ENCODE results near the gene BANF1.
A peak's percentile ranks its signal among the peaks of the same experiment; 100 is the strongest.
"Not testable (repeated sequence)": the region's sequence is repeated elsewhere in the genome, so short reads cannot be mapped to it uniquely, and the experiment has no call there.

BANF1 gene

DNA sequence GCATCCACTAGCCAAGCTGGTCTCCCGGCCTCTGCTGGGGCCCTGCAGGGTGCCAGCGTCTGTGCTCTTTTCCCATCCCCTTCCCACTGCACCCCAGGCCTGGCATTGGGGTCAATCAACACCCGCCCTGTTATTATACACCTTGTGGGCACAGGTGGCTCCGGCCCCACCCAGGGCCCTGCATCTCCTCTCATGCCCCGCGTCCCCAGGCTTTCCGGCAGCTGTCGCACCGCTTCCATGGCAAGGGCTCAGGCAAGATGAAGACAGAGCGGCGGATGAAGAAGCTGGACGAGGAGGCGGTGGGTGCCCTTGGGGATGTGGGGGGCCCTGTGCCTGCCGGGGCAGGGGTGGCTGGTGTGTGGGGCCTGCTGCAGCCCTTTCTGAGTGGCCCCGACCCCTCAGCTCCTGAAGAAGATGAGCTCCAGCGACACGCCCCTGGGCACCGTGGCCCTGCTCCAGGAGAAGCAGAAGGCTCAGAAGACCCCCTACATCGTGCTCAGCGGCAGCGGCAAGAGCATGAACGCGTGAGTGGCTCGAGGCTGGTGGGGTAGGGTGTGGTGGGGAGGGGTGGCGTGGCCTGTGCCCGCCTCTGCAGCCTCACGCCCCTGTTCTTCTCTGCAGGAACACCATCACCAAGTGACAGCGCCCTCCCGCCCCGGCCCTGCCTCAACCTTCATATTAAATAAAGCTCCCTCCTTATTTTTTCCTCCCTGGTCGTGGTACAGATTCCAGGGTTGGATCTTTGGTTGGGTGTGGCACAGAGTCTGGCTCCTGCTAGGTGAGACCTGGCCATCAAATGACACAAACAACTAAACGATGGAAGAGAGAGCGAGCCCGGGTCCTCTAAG, 23.7 kb upstream of the BANF1 start:
- DNase-seq = no peak

DNA sequence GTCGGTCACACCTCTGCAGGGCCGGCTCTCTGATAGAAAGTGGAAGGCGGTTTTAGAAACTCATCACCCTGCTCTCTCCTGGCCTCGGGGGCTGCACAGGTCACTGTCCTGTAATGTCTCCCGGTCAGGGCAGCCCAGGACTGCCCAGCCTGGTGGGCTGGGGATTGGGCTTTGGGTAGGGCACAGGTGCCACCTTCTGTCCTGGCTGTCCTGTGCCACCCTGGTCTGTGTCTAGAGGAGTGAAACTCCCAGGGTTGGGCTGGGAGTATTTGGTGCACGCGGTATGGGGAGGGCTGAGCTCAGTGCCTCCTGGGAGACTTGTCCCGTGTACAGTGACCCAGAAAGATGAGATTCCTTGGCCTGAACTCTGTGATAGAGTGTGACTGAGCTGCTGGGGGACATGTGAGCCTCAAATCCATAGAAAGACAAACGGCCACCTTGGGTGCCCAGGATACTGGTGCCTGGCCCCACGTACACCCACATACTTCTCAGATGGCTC, 23.0 kb upstream of the BANF1 start:
- no peak for DNase-seq

DNA sequence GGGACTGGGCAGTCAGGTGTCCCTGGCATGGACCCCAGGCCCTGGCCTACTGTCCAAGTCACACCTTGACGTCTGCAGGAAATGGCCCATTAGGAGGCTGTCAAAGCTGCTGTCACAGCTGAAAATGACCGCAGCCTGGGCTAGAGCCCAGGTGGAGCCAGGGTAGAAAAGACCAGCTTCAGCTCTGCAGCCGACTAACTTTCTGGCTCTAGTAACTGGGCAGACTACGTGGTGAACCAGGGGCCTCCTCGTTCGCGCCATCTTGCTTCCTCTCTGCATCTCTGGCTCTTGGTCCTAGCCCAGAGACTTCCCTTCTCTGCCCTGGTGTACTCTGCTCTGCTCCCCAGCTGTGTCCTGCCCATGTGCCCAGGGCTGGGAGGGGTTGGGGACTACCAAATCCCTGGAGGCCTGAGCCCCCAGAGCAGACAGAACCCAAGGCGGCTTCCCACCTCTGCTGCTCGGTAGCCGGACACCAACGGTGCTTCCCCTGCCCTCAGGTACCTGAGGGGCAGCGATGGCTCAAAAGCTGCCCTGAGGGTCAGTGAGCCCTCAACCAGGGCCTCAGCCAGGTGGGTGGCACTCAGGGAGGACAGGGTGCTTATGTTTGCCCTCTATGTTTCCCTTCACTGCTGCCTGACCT, 21.1 kb upstream of the BANF1 start:
- no peak for DNase-seq

DNA sequence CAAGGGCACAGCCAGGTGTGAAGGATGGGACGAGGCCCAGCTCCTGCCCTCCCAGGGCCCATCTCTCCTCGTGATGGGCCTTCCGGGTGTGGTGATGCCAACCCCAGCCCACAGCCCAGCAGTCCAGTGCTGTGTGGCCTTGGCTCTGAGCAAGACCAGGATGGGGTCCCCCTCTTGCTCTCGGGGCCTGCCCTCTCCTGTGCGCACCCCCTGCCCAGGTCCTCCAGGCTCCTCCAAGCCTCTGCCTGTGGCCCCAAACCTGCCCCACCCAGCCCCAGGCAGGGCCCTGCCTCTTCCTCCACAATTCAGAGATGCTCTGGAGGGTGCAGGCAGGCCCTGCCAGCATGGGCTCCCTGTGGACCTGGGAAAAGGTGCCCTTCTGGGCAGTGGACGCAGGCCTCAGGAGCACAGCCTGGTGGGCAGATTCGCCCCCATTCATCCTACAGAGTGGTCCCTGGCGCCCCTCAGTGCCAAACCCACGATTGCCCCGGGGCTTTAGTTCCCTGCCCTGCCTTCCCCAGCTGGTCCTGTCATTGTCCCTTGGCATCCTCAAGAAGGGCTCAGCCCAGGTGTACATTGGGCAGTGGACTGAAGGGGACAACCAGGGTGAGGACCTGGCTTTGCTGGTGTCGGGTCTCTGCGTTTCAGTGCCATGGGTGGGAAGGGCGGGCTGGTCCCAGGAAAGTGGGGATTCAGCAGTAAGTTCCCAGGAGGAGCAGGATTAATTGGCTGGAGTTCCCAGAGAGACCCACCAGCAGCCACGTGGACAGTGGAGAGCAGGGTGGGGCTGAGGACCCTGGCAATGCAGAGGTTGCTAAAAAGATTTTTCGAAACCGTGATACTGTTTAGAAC, 20.1 kb upstream of the BANF1 start:
- DNase-seq = no peak

DNA sequence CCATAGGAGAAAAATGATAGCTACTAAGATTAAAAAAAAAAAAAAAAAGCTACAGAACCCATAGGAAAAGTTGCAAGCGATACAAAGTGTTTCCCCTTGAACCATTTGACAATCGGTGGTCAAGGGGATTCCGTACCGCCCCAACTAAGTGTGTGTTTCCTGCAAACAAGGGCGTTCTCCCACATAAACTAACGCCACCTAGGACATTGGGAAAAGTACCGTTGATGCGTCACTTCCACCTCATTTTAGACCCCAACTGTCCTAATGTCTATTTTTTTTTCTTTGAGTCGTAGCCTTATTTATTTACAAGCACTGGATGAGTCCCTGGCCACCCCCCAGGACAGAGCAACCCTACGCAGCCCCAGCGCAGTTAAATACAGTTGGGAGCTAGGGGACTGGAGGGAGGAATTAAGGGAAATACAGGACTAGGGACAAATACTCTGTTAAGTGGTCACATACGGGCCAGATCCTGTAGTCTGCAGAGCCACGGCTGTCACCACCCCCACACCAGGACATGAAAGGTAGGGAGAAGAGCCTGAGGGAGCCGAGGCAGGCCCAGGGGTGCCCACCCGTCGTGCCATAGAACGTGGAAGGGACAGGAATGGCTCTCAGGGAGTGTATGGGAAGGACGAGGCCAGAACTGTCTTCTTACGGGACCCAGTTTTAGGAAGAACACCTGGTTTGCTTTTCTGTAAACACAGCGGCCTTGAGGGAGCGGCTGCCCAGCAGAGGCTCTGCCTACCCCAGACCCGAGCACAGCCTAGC, 19.3 kb upstream of the BANF1 start:
- no peak for DNase-seq

DNA sequence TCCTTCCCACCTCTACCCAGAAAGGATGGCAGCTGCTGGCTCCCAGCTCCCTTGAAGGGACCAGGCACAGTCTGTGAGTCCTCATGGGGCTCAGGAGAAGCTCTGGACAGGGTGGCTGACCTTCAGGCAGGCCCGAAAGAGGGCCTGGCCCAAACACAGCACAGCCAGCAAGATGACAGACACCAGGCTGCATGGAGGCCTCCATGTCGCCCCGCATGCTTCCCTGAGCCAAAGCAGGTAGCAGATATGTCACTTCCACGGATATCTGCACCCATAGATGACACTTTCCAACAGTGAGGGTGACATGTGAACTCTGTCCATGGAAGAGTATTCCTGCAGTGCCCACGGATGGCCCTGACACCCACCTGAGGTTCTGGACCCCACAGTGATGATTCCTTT, 18.7 kb upstream of the BANF1 start:
- DNase-seq = no peak

DNA sequence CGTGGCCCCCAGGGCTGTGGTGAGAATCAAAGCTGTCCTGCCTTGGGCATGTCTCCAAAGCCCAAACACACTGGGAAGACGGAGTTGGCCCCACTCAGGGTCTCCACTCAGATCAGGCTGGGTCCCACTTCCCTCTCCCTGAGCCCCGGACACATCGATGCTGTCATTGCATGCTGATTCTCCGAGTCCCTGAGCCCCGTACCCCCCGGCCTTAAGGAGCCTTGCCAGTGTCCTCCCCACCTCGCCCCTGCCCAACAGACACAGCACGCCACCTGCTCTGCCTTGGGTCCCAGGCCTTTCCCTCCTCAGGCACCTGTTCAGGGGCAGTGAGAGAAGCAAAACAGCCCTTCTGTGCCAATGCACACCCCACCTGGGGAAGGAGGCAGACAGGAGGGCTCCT, 15.0 kb upstream of the BANF1 start:
- no peak for DNase-seq

DNA sequence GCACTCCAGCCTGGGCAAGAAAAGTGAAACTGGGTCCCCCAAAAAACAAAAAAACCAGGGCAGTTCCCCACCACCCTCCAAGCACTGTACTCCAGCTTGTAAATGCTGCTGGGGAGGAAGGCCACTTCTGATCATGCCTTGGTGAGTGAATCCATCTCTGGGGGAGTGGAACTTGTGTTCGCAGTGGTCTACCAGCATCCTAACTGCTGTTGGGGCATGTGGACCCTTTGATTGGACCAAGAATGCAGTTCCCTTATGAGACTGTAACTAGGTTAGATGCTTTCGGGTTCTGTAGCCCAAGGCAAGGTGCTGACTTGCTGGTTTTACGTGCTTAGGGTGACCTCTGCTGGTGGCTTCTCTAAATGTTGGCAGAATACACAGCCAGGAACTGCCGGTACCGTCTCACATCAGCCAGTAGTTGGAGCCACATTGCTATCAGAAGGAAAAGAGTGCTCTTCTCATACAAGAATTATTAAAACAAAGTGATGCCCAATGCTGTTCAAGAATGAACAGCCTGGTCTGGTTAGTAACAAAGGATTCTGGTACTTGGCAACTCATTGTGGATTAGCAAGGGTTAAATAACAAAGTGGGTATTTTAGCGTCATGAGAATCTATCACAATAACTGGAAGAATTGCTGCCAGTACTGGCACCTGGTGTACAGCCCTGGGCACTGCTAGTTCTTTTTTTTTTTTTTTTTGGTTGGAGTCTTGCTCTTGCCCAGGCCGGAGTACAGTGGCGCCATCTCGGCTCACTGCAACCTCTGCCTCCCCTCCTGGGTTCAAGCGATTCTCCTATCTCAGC, 13.3 kb upstream of the BANF1 start:
- peak; percentile 81 for DNase-seq

DNA sequence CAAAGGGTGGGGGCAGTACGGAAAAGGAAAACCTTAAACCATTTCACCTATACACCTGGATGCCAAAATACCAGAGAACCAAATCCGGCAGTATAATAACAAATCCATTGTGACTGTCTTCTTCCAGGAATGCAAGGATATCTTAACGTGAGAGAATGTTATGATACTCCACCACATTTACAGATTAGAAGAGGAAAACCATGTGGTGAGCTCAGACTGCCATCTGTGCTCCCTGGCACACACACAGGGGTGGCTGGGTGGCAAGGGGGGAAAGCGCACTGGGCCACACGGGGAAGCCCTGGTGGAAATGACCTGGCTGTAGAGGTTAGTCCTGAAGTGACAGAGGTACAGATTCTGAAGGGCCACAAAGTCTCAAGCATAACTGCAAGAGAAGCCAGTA, 10.2 kb upstream of the BANF1 start:
- DNase-seq = no peak

DNA sequence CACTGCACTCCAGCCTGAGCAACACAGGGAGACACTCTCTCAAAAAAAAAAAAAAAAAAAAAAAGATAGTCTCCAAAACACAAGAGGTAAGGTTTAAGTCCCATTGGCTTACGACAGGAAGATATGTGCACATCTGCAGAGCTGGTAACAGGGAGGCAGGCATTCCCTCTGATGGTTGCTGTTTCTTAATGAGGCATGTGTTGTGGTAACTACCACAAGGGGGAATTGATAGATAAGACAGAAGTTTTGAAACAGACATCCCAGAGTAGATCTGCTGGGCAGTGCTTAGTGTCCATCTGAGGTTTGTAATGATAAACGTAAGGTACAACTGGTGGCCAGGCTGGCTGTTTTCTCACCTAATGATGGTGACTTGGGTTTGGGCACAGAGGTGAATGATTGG, 5.0 kb upstream of the BANF1 start:
- DNase-seq = no peak

DNA sequence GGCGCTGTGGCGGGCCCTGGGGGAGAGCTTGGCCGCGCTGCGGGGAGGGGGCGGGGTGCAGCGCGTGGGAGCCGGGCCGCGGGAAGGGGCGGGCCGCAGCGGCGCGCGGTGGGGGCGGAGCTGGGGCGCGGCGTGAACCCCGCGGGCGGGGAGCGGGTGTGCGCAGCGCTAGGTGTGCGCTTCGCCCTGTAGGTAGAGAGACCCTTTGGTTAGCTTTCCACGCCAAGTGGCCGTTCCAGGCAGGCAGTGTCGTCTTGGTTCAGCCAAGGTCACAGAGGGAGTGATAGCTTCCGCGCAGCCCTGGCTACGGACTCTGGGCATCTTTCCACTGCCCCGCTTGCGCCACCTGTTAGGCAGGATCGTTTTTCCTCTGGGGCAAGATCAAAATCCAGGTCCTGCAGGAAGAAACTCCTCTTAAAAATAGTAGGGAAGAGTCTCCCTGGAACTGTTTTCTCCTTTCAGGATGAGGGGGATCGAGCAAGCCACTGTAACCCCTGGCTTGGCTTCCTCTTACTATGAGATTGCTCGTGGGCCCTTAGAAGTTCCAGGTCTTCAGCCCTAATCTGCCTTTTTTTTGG, 434 bp downstream of the BANF1 start:
- no peak for DNase-seq

DNA sequence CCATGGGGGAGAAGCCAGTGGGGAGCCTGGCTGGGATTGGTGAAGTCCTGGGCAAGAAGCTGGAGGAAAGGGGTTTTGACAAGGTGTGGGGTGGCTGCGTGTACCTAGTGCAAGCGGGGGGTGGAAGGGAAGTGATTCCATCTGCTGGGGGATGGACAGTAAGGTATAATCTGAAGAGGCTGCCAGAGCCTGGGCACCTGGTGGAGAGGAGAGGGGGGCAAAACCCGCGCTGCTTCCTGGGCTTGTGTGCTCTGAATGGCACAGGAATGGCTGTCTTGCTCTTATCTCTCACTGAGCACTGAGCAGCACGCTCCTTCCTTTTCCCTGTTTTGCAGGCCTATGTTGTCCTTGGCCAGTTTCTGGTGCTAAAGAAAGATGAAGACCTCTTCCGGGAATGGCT, 988 bp downstream of the BANF1 start:
- DNase-seq = no peak

DNA sequence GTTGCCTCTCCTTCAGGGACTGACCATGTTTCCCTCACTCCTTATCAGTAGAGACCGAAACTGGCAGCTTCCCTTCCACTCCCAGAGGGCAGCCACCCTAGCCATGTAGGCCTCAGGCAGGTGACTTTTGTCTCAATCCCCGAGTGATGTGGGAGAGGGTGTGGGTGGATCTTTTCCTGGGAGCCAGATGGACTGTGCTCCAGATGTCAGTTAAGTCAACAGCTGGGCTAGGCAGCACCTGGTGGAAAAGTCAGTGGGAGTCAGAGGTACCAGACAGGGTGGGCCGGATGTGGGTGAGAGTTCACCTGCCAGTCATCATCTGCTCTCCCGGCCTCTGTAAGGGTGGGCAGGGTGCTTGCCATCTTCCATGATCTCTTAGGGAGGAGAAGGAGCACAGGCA, 1.9 kb downstream of the BANF1 start:
- DNase-seq = no peak

DNA sequence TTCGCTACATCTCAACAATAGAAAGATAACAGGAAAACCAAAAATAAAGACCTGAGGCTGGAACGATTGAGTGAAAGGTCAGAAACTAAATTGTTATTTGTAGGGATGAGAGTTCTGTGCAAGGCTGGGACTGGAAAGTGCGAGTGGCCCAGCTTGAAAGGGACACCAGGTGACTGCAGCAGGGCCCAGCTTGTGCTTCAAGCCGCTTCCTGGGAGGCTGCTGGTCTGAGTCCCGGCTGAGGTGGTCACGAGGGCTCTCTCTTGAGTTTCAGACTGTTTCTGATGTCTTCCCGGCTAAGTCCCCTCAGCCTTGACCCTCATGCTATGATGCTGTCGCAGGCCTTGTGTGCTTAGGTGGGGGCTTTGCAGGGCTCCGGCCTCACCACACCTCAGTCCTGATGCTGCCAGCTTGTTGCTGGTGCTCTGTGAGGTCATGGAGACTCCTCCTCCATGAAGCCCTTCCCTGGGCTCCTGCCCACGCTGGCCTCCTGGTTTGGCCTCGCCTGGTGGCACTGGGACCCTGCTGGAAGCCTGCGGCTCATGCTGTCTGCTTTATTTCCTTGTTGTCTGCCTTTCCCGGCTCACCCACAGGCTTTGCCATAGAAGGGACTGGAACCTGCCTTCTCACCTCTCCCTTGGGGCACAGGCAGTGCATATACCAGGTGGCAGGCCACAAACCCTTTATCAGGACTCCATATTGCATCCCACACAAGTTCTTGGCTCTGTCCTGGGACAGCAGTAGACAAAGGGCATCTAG, 4.0 kb downstream of the BANF1 start:
- DNase-seq = no peak

DNA sequence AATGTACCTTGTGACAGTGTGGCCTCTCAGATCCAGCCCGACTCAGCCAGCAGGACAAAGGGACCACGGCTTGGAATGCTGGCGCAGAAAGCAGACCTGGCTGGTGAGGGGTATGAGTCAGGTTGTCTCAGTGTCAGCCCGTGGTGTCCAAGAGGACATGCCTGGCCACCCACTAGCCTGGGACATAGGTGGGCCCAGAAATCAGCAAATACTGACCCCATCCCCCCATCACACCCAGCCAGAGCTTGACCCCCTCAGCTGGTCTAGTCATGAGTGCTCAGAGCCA, 4.5 kb downstream of the BANF1 start:
- no peak for DNase-seq

DNA sequence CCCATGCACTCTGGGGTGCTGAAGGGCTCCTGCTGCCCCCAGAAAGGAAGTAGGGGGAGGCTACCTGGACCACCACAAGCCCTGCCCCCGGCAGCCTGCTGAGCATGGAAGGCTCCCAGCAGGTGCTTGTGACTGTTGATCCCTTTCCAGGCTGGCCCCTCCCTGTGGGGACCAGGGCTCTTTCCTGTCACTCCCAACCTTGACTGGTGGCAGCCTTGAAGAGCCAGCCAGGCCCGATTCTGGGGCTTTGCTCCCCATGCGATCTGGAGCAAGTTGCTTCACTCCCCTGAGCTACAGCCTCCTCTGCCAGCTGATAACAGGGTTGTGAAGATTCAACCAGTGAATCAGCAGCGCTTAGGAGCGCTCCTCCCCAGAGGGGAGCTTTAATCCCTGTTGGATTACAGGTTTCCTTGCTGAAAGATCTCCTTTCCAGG, 4.9 kb downstream of the BANF1 start:
- DNase-seq = no peak

DNA sequence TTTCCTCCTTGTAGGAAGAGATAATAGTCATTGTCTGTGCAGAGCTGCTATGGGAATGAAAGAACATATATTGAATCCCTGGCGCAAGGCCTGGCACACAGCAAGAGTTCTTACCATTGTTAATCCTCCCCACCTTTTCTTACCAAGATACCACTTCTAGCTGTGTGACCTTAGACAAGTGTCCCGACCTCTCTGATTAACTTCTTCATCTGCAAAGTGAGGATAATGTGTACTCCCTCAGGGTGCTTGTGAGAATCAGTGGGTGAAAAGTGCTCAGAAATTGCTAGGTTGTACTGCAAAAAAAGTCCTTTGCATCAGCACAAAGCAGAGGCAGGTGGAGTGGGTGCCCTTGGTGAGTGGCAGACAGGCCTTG, 5.8 kb downstream of the BANF1 start:
- no peak for DNase-seq

DNA sequence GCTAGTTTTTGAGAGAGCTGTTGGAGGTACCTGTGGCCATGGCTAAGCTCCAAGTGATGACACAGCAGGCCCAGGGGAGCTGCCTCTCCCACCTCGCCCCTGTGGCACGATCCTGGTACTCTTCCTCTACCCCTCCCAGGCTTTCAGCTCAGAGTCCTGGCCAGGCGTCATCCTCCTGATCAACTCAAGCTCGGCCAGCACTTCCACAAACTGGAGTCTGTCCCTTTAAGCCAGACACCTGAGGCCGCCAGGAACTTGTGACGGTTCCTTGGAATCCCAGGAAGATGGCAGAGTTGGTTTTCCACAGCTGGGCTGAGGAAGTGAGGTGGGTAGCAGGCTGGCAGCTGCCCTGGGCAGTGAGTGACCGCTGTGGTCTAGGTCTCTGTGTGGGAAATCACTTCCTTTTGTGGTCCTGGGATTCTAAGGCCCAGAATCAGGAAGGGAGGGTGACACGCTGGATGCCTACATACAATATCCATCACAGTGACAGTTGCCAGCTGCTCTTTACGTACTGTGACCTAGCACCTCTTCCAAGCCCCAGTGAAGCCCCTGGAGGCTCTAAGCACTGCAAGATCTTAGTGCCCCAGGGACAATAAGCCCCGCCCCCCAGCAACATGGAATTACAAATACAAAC, 6.3 kb downstream of the BANF1 start:
- no peak for DNase-seq

DNA sequence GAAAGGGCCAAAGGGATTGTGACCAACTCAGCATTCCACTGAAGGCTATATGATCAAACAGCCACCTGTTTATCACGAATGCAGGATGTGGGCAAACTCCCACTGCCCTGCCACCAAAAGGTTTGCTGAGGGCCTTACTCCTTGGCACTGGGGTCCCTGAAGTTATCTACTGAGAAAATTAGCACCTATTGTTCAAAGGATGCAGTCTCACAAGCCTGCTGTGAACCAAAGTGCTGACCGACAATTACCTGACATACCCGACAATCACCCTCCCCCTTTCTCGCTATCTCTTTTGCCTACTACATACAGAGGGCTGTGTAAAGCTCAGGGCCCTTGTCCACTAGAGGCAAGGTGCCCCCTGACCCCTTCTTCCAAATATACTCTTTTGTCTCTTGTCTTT, 7.7 kb downstream of the BANF1 start:
- DNase-seq = not testable (repeated sequence)

DNA sequence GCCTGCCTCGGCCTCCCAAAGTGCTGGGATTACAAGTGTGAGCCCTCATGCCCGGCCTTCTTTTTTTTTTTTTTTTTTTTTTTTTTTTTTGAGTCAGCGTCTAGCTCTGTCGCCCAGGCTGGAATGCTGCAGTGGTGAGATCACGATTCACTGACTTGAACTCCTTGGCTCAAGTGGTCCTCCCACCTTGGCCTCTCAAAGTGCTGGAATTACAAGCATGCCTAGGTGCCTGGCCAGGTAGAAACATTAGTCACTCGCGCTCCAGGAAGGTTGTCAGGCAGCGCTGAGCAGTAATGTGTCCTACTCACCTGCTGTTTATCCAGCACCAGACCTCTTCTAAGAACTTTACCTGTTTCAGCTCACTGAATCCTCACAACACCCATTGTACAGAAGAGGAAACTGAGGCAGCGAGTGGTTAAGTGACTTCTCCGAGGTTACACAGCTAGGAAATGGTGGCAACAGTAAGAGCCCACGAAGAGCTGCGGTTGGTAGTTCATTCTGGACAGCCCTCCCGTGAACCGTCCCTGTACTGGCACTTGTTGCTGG, 9.0 kb downstream of the BANF1 start:
- DNase-seq = no peak

All from activated CD4-positive, CD25-positive, alpha-beta regulatory T cell treated with anti-CD3 and anti-CD28 coated beads, Interleukin-2, amount 50 U/mL, for 72 hours (primary cell).